Panc1 (cell line): Measurements from ENCODE around the gene RUNX3. TPM values are rescaled to one million over a fixed set of nuclear protein-coding genes. Genes with fewer than 3 reads are reported as not detected.

Source experiments
- ATAC-seq: fragments of 200-7000 bp; cut with Tn5 transposase; 2 replicates; pipeline ENCODE4 v1.9.1; 2020; ENCODE audit warnings: mild to moderate bottlenecking, moderate library complexity
- BruUV-seq: library from RNA; stranded (reverse); fragments of 400-500 nt; replicated peaks from 2 replicates; lab custom pipeline; 2021; lab: Mats Ljungman, UMichigan
- CTCF ChIA-PET: fragments of 300-600 bp; sonication (Branson Sonifier 250); formaldehyde crosslinking; loops from one replicate; lab custom pipeline; 2022; ENCODE audit warnings: antibody characterized with exemption; lab: Charles Lee
- POLR2A ChIA-PET: fragments of 300-600 bp; sonication (Branson Sonifier 250); formaldehyde crosslinking; loops from one replicate; lab custom pipeline; 2022; ENCODE audit warnings: antibody characterized with exemption; lab: Charles Lee
- DNase-seq: peaks from one replicate; pipeline ENCODE4 v3.0.0-alpha.2; 2010; ENCODE audit warnings: low read depth, low spot score
- H3K27ac ChIP-seq: 2 replicates; pipeline ENCODE4 v1.5.1; 2011; ENCODE audit warnings: mild to moderate bottlenecking, low read length, inconsistent platforms
- H3K27me3 ChIP-seq: fragments of 200-500 bp; sonication (Bioruptor generic); 2 replicates; pipeline ENCODE4 v1.6.0; 2014; ENCODE audit warnings: low read length, inconsistent platforms; ENCODE audit not compliant: control insufficient read depth, insufficient read depth
- H3K36me3 ChIP-seq: fragments of 200-500 bp; sonication (Bioruptor generic); 2 replicates; pipeline ENCODE4 v1.5.1; 2014; ENCODE audit warnings: inconsistent platforms, mild to moderate bottlenecking, low read length, moderate library complexity; ENCODE audit not compliant: control insufficient read depth, insufficient read depth
- H3K4me1 ChIP-seq: 2 replicates; pipeline ENCODE4 v1.5.1; 2011; ENCODE audit warnings: inconsistent platforms, mild to moderate bottlenecking, low read length, moderate library complexity; ENCODE audit not compliant: control insufficient read depth, insufficient read depth
- H3K4me3 ChIP-seq, 2 experiments: 2 replicates each; pipeline ENCODE4 v1.5.1; 2011 to 2012; ENCODE audit warnings: low read depth in 2 of 2, low read length in 2 of 2, mild to moderate bottlenecking in 2 of 2, inconsistent platforms in 1 of 2, moderate library complexity in 1 of 2
- H3K9me3 ChIP-seq: fragments of 200-500 bp; sonication (Bioruptor generic); 2 replicates; pipeline ENCODE4 v1.5.1; 2014; ENCODE audit warnings: low read depth, mild to moderate bottlenecking, inconsistent platforms, low read length, moderate library complexity; ENCODE audit not compliant: control insufficient read depth, insufficient read depth
- CTCF ChIP-seq: fragments of 450-650 bp; IDR thresholded peaks from 2 replicates; pipeline ENCODE4 v1.5.1; 2017; ENCODE audit warnings: mild to moderate bottlenecking
- POLR2AphosphoS5 ChIP-seq: IDR thresholded peaks from 2 replicates; pipeline ENCODE4 v1.6.1; 2012; ENCODE audit warnings: mild to moderate bottlenecking, low read depth, low read length, moderate library complexity
- REST ChIP-seq, 2 experiments: IDR thresholded peaks; 2 replicates each; pipeline ENCODE4 v1.6.1; 2011 to 2012; ENCODE audit warnings: low read depth in 2 of 2, control low read depth in 1 of 2, low read length in 1 of 2, mild to moderate bottlenecking in 1 of 2, moderate library complexity in 1 of 2; ENCODE audit not compliant: insufficient read depth in 1 of 2
- SIN3A ChIP-seq: IDR thresholded peaks from 2 replicates; pipeline ENCODE4 v1.6.1; 2012; ENCODE audit warnings: low read depth, mild to moderate bottlenecking, low read length, moderate library complexity, borderline replicate concordance; ENCODE audit not compliant: insufficient read depth
- TCF7L2 ChIP-seq: IDR thresholded peaks from 2 replicates; pipeline ENCODE4 v1.6.1; 2011; ENCODE audit warnings: mild to moderate bottlenecking, low read depth, low read length, inconsistent platforms
- in situ Hi-C: cut with HindIII; loops from 2 replicates; pipeline ENCODE4 v1.10.0; 2016; ENCODE audit warnings: low sequenced_read_pairs, low pct_unique_long_range_greater_than_20kb
- intact Hi-C: fragments of 100-400 bp; cut with micrococcal nuclease; formaldehyde crosslinking; loops from one replicate; pipeline ENCODE4 v1.10.0; 2022; ENCODE audit not compliant: unreplicated experiment
- total RNA-seq: library from RNA; stranded (reverse); gene quantifications from one replicate; pipeline ENCODE4 v1.2.1, GENCODE V29; 2021; ENCODE audit not compliant: unreplicated experiment

The RUNX3 gene
- total RNA-seq, 1 experiment from 2014 or later, result 0.10 TPM

- Histone ChIP-seq H3K27ac (no peak overlapping the region), H3K9me3 (no peaks in the 10 kb centered on the region), H3K4me3 (no peak overlapping the region), H3K36me3 (no peaks in the 10 kb centered on the region), H3K27me3 (no peaks in the 10 kb centered on the region), H3K4me1 (no peaks in the 10 kb centered on the region)
- intact Hi-C loops, result no loop called here
- TF ChIP-seq REST (IDR thresholded peaks at IDR 0.05; ENCODE audit: insufficient read depth in 1 of 2, low read depth in 2 of 2, low read length in 1 of 2) (no peak), CTCF (no peak), POLR2AphosphoS5 (no peak), TCF7L2 (no peak), SIN3A (no peak)
- in situ Hi-C loops, result no loop called here
- ChIA-PET POLR2A (no interaction called here), CTCF (interaction anchor here (0.5 kb wide), 1 partner anchor 322 kb away, joined by 5 read pairs; no protein-coding TSS in a partner anchor)
- ATAC-seq (no peak), DNase-seq (no peak)
- no TSS peak for BruUV-seq
Observed at GRCh38 chr1:24898909-24899439, 31.1 kb downstream of the RUNX3 start.

GRCh38 chr1:24898152-24898908 lies 31.7 kb downstream of the RUNX3 start:
- Histone ChIP-seq H3K36me3 (no peaks in the 10 kb centered on the region), H3K4me3 (no peak overlapping the region), H3K4me1 (no peaks in the 10 kb centered on the region), H3K27ac (no peak overlapping the region), H3K27me3 (no peaks in the 10 kb centered on the region), H3K9me3 (no peaks in the 10 kb centered on the region)
- peak; percentile 91 for TF ChIP-seq CTCF
- no peak for TF ChIP-seq POLR2AphosphoS5
- no peak for TF ChIP-seq REST (IDR thresholded peaks at IDR 0.05; ENCODE audit: insufficient read depth in 1 of 2, low read depth in 2 of 2, low read length in 1 of 2)
- no peak for TF ChIP-seq TCF7L2
- no peak for TF ChIP-seq SIN3A
- ChIA-PET CTCF (interaction anchor here (0.5 kb wide), 2 partner anchors 11 to 322 kb away, joined by 3 to 5 read pairs; no protein-coding TSS in a partner anchor), POLR2A (no interaction called here)
- in situ Hi-C loops (no loop called here), intact Hi-C loops (no loop called here)
- DNase-seq (peak; percentile 25), ATAC-seq (peak; percentile 83)
- no TSS peak for BruUV-seq
